Activated naive CD4-positive, alpha-beta T cell treated with anti-CD3 and anti-CD28 coated beads, Interleukin-2, amount 10 ng/mL, durations not matched to agents 7 days and 5 days (primary cell): ENCODE results near the gene C20orf144.

Source experiments
- CTCF ChIA-PET: fragments of 350-600 bp; sonication (Branson Sonifier 250); formaldehyde crosslinking; loops from one replicate; lab custom pipeline; 2021; ENCODE audit warnings: antibody characterized with exemption; lab: Charles Lee
- DNase-seq: peaks from one replicate; pipeline ENCODE4 v3.0.0-alpha.2; 2020
- H3K27ac Mint-ChIP-seq: one replicate; pipeline ENCODE4 v1.8.0; 2021; ENCODE audit warnings: mild to moderate bottlenecking, moderate library complexity, mixed read lengths
- H3K27me3 Mint-ChIP-seq: one replicate; pipeline ENCODE4 v1.8.0; 2021; ENCODE audit warnings: mild to moderate bottlenecking, mixed read lengths
- H3K36me3 Mint-ChIP-seq: one replicate; pipeline ENCODE4 v1.8.0; 2021; ENCODE audit warnings: mixed read lengths
- H3K4me1 Mint-ChIP-seq: one replicate; pipeline ENCODE4 v1.8.0; 2021; ENCODE audit warnings: mixed read lengths
- H3K4me3 Mint-ChIP-seq: one replicate; pipeline ENCODE4 v1.8.0; 2021; ENCODE audit warnings: mild to moderate bottlenecking, moderate library complexity, mixed read lengths
- H3K9me3 Mint-ChIP-seq: one replicate; pipeline ENCODE4 v1.8.0; 2021; ENCODE audit warnings: mixed read lengths

C20orf144 gene

DNA sequence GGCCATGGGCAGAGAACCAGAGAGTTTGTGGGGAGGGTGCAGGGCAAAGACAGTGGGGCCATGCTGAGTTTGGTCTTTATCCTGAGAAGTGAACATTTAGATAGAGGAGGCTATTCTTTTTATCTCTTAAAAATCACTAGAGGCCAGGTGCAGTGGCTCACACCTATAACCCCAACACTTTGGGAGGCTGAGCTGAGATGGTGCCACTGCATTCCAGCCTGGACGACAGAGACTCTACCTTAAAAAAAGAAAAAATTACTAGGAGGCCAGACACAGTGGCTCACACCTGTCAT lies 49.3 kb downstream of the C20orf144 start:
- peaks cover 49% of the 10 kb centered on the region for H3K36me3 Mint-ChIP-seq
- no peak overlapping the region for H3K27ac Mint-ChIP-seq
- peaks cover 26% of the 10 kb centered on the region for H3K4me1 Mint-ChIP-seq
- H3K27me3 Mint-ChIP-seq, result no peaks in the 10 kb centered on the region
- DNase-seq, result no peak
- CTCF ChIA-PET, result no interaction called here
- no peaks in the 10 kb centered on the region for H3K9me3 Mint-ChIP-seq
- H3K4me3 Mint-ChIP-seq, result no peak overlapping the region
